ENCODE measurements around the gene MYH6.

The MYH6 gene

DNA sequence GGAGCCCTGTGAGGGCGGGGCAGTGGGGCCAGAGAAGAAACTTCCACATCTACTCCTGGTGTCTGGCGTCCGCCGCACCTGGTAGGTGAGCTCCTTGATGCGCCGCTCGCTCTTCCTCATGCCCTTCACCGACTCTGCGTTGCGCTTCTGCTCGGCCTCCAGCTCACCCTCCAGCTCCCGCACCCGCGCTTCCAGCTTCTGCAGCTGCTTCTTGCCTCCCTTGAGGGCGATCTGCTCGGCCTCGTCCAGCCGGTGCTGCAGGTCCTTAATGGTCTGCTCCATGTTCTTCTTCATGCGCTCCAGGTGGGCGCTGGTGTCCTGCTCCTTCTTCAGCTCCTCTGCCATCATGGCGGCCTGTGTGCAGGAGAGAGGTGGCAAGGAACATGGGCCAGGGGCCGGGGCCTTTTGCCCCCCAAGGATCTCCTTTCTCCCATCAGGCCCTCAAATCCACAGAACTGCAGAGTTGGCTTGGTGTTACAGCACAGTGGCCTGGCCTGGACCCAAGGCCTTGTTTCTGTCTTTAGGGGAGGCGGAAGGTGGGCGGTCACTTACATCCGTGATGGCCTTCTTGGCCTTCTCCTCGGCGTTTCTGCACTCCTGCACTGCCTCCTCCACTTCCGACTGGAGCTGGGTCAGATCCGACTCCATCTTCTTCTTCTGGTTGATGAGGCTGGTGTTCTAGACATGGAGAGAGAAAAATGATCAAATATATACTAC lies 23.6 kb downstream of the MYH6 start:
- H3K79me2 ChIP-seq (ENCODE audit: insufficient read depth, low read length): no peaks in the 10 kb centered on the region
- no peaks in the 10 kb centered on the region for H3K36me3 ChIP-seq (ENCODE audit: insufficient read depth, low read length)
- no peak overlapping the region for H3K27ac ChIP-seq (ENCODE audit: low read depth, low read length, poor library complexity, severe bottlenecking)
- H2AFZ ChIP-seq (ENCODE audit: low read length): no peak overlapping the region
- no peak overlapping the region for H3K4me3 ChIP-seq (ENCODE audit: low read depth, low read length, poor library complexity, severe bottlenecking)
- no peaks in the 10 kb centered on the region for H3K9me2 ChIP-seq (ENCODE audit: low read depth, low read length)
- no peak overlapping the region for H3K4me2 ChIP-seq (ENCODE audit: low read length)
- H3K9me3 ChIP-seq (ENCODE audit: low read length): no peaks in the 10 kb centered on the region
- H3F3A ChIP-seq (ENCODE audit: insufficient read depth, low read length): no peaks in the 10 kb centered on the region
- TF ChIP-seq EZH2 (IDR thresholded peaks at IDR 0.05; ENCODE audit: borderline replicate concordance, low read length): no peak
- TF ChIP-seq, protein P1, sequence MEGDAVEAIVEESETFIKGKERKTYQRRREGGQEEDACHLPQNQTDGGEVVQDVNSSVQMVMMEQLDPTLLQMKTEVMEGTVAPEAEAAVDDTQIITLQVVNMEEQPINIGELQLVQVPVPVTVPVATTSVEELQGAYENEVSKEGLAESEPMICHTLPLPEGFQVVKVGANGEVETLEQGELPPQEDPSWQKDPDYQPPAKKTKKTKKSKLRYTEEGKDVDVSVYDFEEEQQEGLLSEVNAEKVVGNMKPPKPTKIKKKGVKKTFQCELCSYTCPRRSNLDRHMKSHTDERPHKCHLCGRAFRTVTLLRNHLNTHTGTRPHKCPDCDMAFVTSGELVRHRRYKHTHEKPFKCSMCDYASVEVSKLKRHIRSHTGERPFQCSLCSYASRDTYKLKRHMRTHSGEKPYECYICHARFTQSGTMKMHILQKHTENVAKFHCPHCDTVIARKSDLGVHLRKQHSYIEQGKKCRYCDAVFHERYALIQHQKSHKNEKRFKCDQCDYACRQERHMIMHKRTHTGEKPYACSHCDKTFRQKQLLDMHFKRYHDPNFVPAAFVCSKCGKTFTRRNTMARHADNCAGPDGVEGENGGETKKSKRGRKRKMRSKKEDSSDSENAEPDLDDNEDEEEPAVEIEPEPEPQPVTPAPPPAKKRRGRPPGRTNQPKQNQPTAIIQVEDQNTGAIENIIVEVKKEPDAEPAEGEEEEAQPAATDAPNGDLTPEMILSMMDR (IDR thresholded peaks at IDR 0.05; ENCODE audit: low read length): no peak
- no peaks in the 10 kb centered on the region for H4K20me1 ChIP-seq (ENCODE audit: insufficient read depth, low read length)
- peaks cover 7% of the 10 kb centered on the region; the same call in 1 of the 2 replicates for H3K27me3 ChIP-seq (ENCODE audit: insufficient read depth, low read length)
- no peaks in the 10 kb centered on the region for H3K4me1 ChIP-seq (ENCODE audit: insufficient read depth, low read length, severe bottlenecking)
- no peak overlapping the region for H3K9ac ChIP-seq (ENCODE audit: low read length)

DNA sequence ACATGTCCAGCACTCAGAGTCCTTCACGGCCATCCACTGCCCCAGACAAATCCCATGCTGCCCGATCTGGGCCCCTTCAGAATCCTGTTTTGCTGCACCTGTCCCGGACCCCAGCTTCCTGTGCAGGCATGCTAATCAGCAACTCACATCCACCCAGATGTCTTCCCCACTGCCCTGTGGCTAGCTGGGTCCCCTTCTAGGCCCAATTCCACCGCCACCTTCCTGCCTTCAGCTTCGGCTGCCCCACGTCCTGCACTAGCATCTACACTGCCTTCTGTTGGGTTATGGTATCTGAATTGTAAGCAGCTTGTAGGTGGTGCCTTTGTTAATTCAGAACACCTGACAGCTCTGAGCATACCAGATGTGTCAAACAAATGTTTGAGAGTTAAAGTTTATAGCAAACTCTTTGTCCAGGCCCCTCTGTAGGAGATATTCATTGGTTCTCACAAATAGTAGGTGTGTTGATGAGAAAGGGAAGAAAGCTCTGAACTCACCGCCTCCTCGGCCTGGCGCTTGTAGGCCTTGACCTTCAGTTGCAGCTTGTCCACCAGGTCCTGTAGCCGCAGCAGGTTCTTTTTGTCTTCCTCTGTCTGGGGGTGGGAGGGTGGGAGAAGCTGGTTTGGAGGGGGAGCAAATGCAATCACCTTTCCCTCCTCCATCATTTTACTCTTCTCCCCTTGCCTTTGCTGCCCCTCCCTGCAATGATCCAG lies 25.2 kb downstream of the MYH6 start:
- H4K20me1 ChIP-seq (ENCODE audit: insufficient read depth, low read length): no peaks in the 10 kb centered on the region
- H3K27me3 ChIP-seq (ENCODE audit: insufficient read depth, low read length): peaks cover 7% of the 10 kb centered on the region; the same call in 1 of the 2 replicates
- TF ChIP-seq EZH2 (IDR thresholded peaks at IDR 0.05; ENCODE audit: borderline replicate concordance, low read length): no peak
- TF ChIP-seq, protein P1 (IDR thresholded peaks at IDR 0.05; ENCODE audit: low read length): no peak
- no peaks in the 10 kb centered on the region for H3F3A ChIP-seq (ENCODE audit: insufficient read depth, low read length)
- no peak overlapping the region for H3K27ac ChIP-seq (ENCODE audit: low read depth, low read length, poor library complexity, severe bottlenecking)
- no peak overlapping the region for H3K9ac ChIP-seq (ENCODE audit: low read length)
- H2AFZ ChIP-seq (ENCODE audit: low read length): no peak overlapping the region
- no peak overlapping the region for H3K4me2 ChIP-seq (ENCODE audit: low read length)
- no peaks in the 10 kb centered on the region for H3K9me3 ChIP-seq (ENCODE audit: low read length)
- H3K4me3 ChIP-seq (ENCODE audit: low read depth, low read length, poor library complexity, severe bottlenecking): no peak overlapping the region
- H3K36me3 ChIP-seq (ENCODE audit: insufficient read depth, low read length): no peaks in the 10 kb centered on the region
- H3K4me1 ChIP-seq (ENCODE audit: insufficient read depth, low read length, severe bottlenecking): no peaks in the 10 kb centered on the region
- H3K79me2 ChIP-seq (ENCODE audit: insufficient read depth, low read length): no peaks in the 10 kb centered on the region
- no peaks in the 10 kb centered on the region for H3K9me2 ChIP-seq (ENCODE audit: low read depth, low read length)

DNA sequence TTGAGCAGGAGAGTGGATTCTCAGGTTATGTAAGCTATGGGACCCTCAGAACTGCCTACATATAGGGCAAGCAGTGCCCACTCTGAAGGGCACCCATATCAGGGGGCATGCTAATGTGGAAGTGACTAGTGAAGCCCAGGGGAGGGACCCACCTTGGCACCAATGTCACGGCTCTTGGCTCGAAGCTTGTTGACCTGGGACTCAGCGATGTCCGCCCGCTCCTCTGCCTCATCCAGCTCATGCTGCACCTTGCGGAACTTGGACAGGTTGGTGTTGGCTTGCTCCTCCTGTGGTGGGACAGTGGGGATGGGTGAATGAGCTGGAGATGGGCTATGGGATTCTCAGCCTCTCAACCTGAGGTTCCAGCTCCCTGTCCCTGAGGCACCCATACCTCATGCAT lies 25.8 kb downstream of the MYH6 start:
- no peak overlapping the region for H3K27ac ChIP-seq (ENCODE audit: low read depth, low read length, poor library complexity, severe bottlenecking)
- H3K27me3 ChIP-seq (ENCODE audit: insufficient read depth, low read length): peaks cover 7% of the 10 kb centered on the region; the same call in 1 of the 2 replicates

More for the DNA sequence above, 25.8 kb downstream of the MYH6 start:
- no peaks in the 10 kb centered on the region for H3K9me2 ChIP-seq (ENCODE audit: low read depth, low read length)
- H3K4me1 ChIP-seq (ENCODE audit: insufficient read depth, low read length, severe bottlenecking): no peaks in the 10 kb centered on the region
- H4K20me1 ChIP-seq (ENCODE audit: insufficient read depth, low read length): no peaks in the 10 kb centered on the region
- no peak overlapping the region for H3K4me3 ChIP-seq (ENCODE audit: low read depth, low read length, poor library complexity, severe bottlenecking)
- H3F3A ChIP-seq (ENCODE audit: insufficient read depth, low read length): no peaks in the 10 kb centered on the region
- H3K36me3 ChIP-seq (ENCODE audit: insufficient read depth, low read length): no peaks in the 10 kb centered on the region
- H3K4me2 ChIP-seq (ENCODE audit: low read length): no peak overlapping the region
- H3K9ac ChIP-seq (ENCODE audit: low read length): no peak overlapping the region
- H2AFZ ChIP-seq (ENCODE audit: low read length): no peak overlapping the region
- TF ChIP-seq EZH2 (IDR thresholded peaks at IDR 0.05; ENCODE audit: borderline replicate concordance, low read length): no peak
- TF ChIP-seq, protein P1 (IDR thresholded peaks at IDR 0.05; ENCODE audit: low read length): no peak
- H3K79me2 ChIP-seq (ENCODE audit: insufficient read depth, low read length): no peaks in the 10 kb centered on the region
- no peaks in the 10 kb centered on the region for H3K9me3 ChIP-seq (ENCODE audit: low read length)
